ENCODE measurements around the gene AIFM2.

DNA sequence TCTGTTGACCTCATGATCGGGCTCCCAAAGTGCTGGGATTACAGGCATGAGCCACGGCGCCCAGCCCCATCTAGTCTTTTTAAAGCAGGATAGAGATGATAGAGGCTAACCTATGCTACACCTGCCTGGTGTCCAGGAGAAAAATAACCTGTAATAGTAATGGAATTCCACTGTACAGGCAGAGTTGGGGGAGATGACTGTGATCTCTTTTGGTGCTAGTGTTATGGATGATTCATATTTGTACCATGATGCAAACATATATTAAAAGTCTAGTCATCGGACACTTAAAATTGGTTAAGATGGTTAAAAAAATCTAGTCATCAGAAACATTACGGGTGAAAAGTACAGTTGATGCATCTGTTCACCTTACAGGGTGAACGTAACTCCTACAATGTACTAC lies 43.8 kb upstream of the AIFM2 start:
- TF ChIP-seq CTCF (IDR thresholded peaks at IDR 0.05; ENCODE audit: low read depth, low read length, missing input control) (no peak), JUND (IDR thresholded peaks at IDR 0.05) (no peak), YY1 (IDR thresholded peaks at IDR 0.05) (no peak), TAF1 (conservative IDR thresholded peaks at IDR 0.05) (no peak), SP1 (IDR thresholded peaks at IDR 0.05) (no peak), MAX (IDR thresholded peaks at IDR 0.05) (no peak), FOXA1 (IDR thresholded peaks at IDR 0.05) (no peak), RAD21 (IDR thresholded peaks at IDR 0.05) (no peak), NR2F2 (IDR thresholded peaks at IDR 0.05) (no peak), GABPA (IDR thresholded peaks at IDR 0.05 in 1 of 2, conservative IDR thresholded peaks at IDR 0.05 in 1 of 2) (no peak)
- TF ChIP-seq, protein P1, sequence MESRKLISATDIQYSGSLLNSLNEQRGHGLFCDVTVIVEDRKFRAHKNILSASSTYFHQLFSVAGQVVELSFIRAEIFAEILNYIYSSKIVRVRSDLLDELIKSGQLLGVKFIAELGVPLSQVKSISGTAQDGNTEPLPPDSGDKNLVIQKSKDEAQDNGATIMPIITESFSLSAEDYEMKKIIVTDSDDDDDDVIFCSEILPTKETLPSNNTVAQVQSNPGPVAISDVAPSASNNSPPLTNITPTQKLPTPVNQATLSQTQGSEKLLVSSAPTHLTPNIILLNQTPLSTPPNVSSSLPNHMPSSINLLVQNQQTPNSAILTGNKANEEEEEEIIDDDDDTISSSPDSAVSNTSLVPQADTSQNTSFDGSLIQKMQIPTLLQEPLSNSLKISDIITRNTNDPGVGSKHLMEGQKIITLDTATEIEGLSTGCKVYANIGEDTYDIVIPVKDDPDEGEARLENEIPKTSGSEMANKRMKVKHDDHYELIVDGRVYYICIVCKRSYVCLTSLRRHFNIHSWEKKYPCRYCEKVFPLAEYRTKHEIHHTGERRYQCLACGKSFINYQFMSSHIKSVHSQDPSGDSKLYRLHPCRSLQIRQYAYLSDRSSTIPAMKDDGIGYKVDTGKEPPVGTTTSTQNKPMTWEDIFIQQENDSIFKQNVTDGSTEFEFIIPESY (IDR thresholded peaks at IDR 0.05): no peak
- TF ChIP-seq, protein P2, sequence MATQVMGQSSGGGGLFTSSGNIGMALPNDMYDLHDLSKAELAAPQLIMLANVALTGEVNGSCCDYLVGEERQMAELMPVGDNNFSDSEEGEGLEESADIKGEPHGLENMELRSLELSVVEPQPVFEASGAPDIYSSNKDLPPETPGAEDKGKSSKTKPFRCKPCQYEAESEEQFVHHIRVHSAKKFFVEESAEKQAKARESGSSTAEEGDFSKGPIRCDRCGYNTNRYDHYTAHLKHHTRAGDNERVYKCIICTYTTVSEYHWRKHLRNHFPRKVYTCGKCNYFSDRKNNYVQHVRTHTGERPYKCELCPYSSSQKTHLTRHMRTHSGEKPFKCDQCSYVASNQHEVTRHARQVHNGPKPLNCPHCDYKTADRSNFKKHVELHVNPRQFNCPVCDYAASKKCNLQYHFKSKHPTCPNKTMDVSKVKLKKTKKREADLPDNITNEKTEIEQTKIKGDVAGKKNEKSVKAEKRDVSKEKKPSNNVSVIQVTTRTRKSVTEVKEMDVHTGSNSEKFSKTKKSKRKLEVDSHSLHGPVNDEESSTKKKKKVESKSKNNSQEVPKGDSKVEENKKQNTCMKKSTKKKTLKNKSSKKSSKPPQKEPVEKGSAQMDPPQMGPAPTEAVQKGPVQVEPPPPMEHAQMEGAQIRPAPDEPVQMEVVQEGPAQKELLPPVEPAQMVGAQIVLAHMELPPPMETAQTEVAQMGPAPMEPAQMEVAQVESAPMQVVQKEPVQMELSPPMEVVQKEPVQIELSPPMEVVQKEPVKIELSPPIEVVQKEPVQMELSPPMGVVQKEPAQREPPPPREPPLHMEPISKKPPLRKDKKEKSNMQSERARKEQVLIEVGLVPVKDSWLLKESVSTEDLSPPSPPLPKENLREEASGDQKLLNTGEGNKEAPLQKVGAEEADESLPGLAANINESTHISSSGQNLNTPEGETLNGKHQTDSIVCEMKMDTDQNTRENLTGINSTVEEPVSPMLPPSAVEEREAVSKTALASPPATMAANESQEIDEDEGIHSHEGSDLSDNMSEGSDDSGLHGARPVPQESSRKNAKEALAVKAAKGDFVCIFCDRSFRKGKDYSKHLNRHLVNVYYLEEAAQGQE (IDR thresholded peaks at IDR 0.05): no peak

Measured in liver (tissue), 3 donors.